HCT116 (cell line): ENCODE measurements around the gene FAM13A. TPM values are rescaled to one million over a fixed set of nuclear protein-coding genes. Genes with fewer than 3 reads are reported as not detected.

ENCODE experiments used
- ATAC-seq: fragments of 200-7000 bp; cut with Tn5 transposase; 2 replicates; pipeline ENCODE4 v1.9.1; 2020; ENCODE audit warnings: mild to moderate bottlenecking, moderate library complexity
- BruUV-seq: library from RNA; stranded (reverse); fragments of 400-500 nt; replicated peaks from 2 replicates; lab custom pipeline; 2021; lab: Mats Ljungman, UMichigan
- CTCF ChIA-PET: fragments of 300-600 bp; sonication (Branson Sonifier 250); formaldehyde crosslinking; loops from one replicate; lab custom pipeline; 2021; ENCODE audit warnings: antibody characterized with exemption; lab: Charles Lee
- POLR2A ChIA-PET: fragments of 300-600, 350-600 bp; sonication (Branson Sonifier 250); formaldehyde crosslinking; loops from one replicate; lab custom pipeline; 2021; ENCODE audit warnings: antibody characterized with exemption; lab: Charles Lee
- RAD21 ChIA-PET, 2 experiments: fragments of 300-600 bp; sonication (Branson Sonifier 250); formaldehyde crosslinking; loops; one replicate each; lab custom pipeline; 2023; ENCODE audit warnings: low total read pairs in 2 of 2; ENCODE audit not compliant: uncharacterized antibody in 2 of 2, unreplicated experiment in 2 of 2, low non-redundant PET in 1 of 2; lab: Charles Lee
- DNase-seq: peaks from one replicate; pipeline ENCODE4 v3.0.0-alpha.2; 2010; ENCODE audit warnings: low read depth, low spot score
- H2AFZ ChIP-seq: fragments of 200-600 bp; shearing (Covaris generic), sonication (generic); 2 replicates; pipeline ENCODE4 v1.6.1; 2017; ENCODE audit warnings: low read depth, mixed run types, mixed read lengths, antibody characterized with exemption, low read length; ENCODE audit not compliant: poor library complexity, severe bottlenecking
- H3K27ac ChIP-seq: 2 replicates; pipeline ENCODE4 v1.5.1; 2012; ENCODE audit warnings: low read depth, low read length
- H3K27me3 ChIP-seq: fragments of 200-600 bp; sonication (generic); 2 replicates; pipeline ENCODE4 v1.6.1; 2016; ENCODE audit warnings: mixed run types, low read length, mixed read lengths; ENCODE audit not compliant: insufficient read depth
- H3K36me3 ChIP-seq, 2 experiments: fragments of 200-500 bp in 1 of 2; fragments of 200-600 bp in 1 of 2; sonication (Bioruptor generic) in 1 of 2; sonication (generic) in 1 of 2; 2 replicates each; pipeline versions ENCODE4 v1.5.1 to v1.6.1; 2014 to 2016; ENCODE audit warnings: low read length in 2 of 2, inconsistent platforms in 1 of 2, mixed read lengths in 1 of 2, mixed run types in 1 of 2; ENCODE audit not compliant: insufficient read depth in 2 of 2, control insufficient read depth in 1 of 2
- H3K4me1 ChIP-seq, 2 experiments: fragments of 200-600 bp in 1 of 2; sonication (generic) in 1 of 2; 2 replicates each; pipeline versions ENCODE4 v1.5.1 to v1.6.1; 2012 to 2017; ENCODE audit warnings: low read length in 2 of 2, inconsistent platforms in 1 of 2, mild to moderate bottlenecking in 1 of 2, mixed read lengths in 1 of 2, mixed run types in 1 of 2, moderate library complexity in 1 of 2; ENCODE audit not compliant: insufficient read depth in 2 of 2, control insufficient read depth in 1 of 2
- H3K4me2 ChIP-seq: fragments of 200-600 bp; sonication (generic); 2 replicates; pipeline ENCODE4 v1.6.1; 2017; ENCODE audit warnings: mixed run types, low read length, mixed read lengths
- H3K4me3 ChIP-seq, 2 experiments: fragments of 200-600 bp in 1 of 2; sonication (generic) in 1 of 2; replicated peaks in 1 of 2; 2 replicates each; pipeline ENCODE4 v1.5.1; 2011 to 2016; ENCODE audit warnings: low read length in 2 of 2, control low read depth in 1 of 2, low read depth in 1 of 2, mild to moderate bottlenecking in 1 of 2, mixed read lengths in 1 of 2, mixed run types in 1 of 2
- H3K79me2 ChIP-seq: fragments of 200-600 bp; sonication (generic); 2 replicates; pipeline ENCODE4 v1.6.1; 2017; ENCODE audit warnings: mild to moderate bottlenecking, mixed run types, low read length, moderate library complexity, mixed read lengths; ENCODE audit not compliant: insufficient read depth
- H3K9ac ChIP-seq: fragments of 200-600 bp; sonication (generic); 2 replicates; pipeline ENCODE4 v1.6.1; 2016; ENCODE audit warnings: low read length, mixed read lengths
- H3K9me2 ChIP-seq: fragments of 200-600 bp; sonication (generic), shearing (Covaris generic); 2 replicates; pipeline ENCODE4 v1.6.1; 2017; ENCODE audit warnings: mixed run types, mild to moderate bottlenecking, moderate library complexity; ENCODE audit not compliant: insufficient read depth
- H3K9me3 ChIP-seq, 2 experiments: fragments of 200-500 bp in 1 of 2; fragments of 200-600 bp in 1 of 2; sonication (Bioruptor generic) in 1 of 2; sonication (generic) in 1 of 2; 2 replicates each; pipeline ENCODE4 v1.6.1; 2014 to 2017; ENCODE audit warnings: low read length in 2 of 2, mixed read lengths in 2 of 2, inconsistent platforms in 1 of 2, low read depth in 1 of 2, mild to moderate bottlenecking in 1 of 2, mixed run types in 1 of 2, moderate library complexity in 1 of 2; ENCODE audit not compliant: control insufficient read depth in 1 of 2, insufficient read depth in 1 of 2
- H4K20me1 ChIP-seq: fragments of 200-600 bp; sonication (generic), shearing (Covaris generic); 2 replicates; pipeline ENCODE4 v1.6.1; 2017; ENCODE audit warnings: mixed run types, mild to moderate bottlenecking, moderate library complexity; ENCODE audit not compliant: insufficient read depth
- CEBPB ChIP-seq: IDR thresholded peaks from 2 replicates; pipeline ENCODE4 v1.6.1; 2012; ENCODE audit warnings: low read depth
- CTCF ChIP-seq, 3 experiments: fragments of 200-600 bp in 1 of 3; sonication (generic) in 1 of 3; IDR thresholded peaks in 2 of 3; conservative IDR thresholded peaks in 1 of 3; 2 replicates each; pipeline ENCODE4 v1.5.1; 2012 to 2017; ENCODE audit warnings: low read depth in 2 of 3, low read length in 2 of 3, antibody characterized with exemption in 1 of 3, borderline replicate concordance in 1 of 3, control low read depth in 1 of 3, mild to moderate bottlenecking in 1 of 3, mixed read lengths in 1 of 3, mixed run types in 1 of 3, moderate library complexity in 1 of 3; ENCODE audit not compliant: insufficient read depth in 1 of 3
- SRF ChIP-seq: IDR thresholded peaks from 2 replicates; pipeline ENCODE4 v1.6.1; 2012; ENCODE audit warnings: low read depth
- TCF7L2 ChIP-seq: IDR thresholded peaks from 2 replicates; pipeline ENCODE4 v1.7.0; 2011; ENCODE audit warnings: borderline replicate concordance, inconsistent platforms; ENCODE audit not compliant: insufficient read depth, insufficient read length; ENCODE audit errors: extremely low read depth
- intact Hi-C: fragments of 100-400 bp; cut with micrococcal nuclease; formaldehyde crosslinking; loops from 2 replicates; pipeline ENCODE4 v1.10.0; 2022
- total RNA-seq: library from RNA; stranded (reverse); gene quantifications from one replicate; pipeline ENCODE4 v1.2.1, GENCODE V29; 2021; ENCODE audit not compliant: unreplicated experiment
- TF ChIP-seq, protein P1 (sequence below): IDR thresholded peaks from 2 replicates; pipeline ENCODE4 v1.6.1; 2011; ENCODE audit warnings: mild to moderate bottlenecking, low read length, moderate library complexity; ENCODE audit not compliant: insufficient replicate concordance; ENCODE audit errors: extremely low read depth

FAM13A gene
- total RNA-seq, 1 experiment from 2014 or later, result 17.2 TPM

DNA sequence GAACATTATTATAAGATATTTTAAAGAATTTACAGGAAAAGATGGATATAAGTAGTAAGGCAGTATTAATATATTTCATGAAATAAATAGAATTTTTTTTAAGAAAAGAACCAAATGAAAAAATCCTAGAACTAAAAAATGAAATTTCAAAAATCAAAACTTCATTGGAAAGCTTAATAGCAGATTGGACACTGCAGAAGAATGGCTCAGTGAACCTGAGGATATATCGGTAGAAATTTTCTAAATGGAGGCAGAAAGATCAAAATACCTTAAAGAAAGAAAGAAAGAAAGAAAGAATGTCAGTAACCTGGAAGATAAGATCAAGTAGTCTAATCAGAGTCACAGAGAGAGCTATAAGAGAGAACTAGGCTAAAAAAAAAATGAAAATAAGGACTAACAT lies 21.3 kb upstream of the FAM13A start (continued):
- TF ChIP-seq TCF7L2 (no peak), SRF (no peak)
- TF ChIP-seq, all 23 proteins: peak for 0

- Histone ChIP-seq H3K4me2 (no peak overlapping the region), H3K9me2 (no peaks in the 10 kb centered on the region), H3K27me3 (no peaks in the 10 kb centered on the region), H4K20me1 (no peaks in the 10 kb centered on the region), H2AFZ (no peak overlapping the region), H3K4me1 (no peaks in the 10 kb centered on the region), H3K9ac (no peak overlapping the region), H3K79me2 (no peaks in the 10 kb centered on the region), H3K9me3 (no peaks in the 10 kb centered on the region), H3K36me3 (no peaks in the 10 kb centered on the region), H3K4me3 (no peak overlapping the region), H3K27ac (no peak overlapping the region)
- DNase-seq (no peak), ATAC-seq (no peak)
- no TSS peak for BruUV-seq
- intact Hi-C loops, result no loop called here
- CTCF ChIA-PET, result no interaction called here
- RAD21 ChIA-PET, result no interaction called here
- TF ChIP-seq CEBPB (no peak), SRF (no peak), TCF7L2 (no peak), CTCF (IDR thresholded peaks at IDR 0.05 in 2 of 3, conservative IDR thresholded peaks at IDR 0.05 in 1 of 3; ENCODE audit: borderline replicate concordance in 1 of 3, insufficient read depth in 1 of 3, low read depth in 2 of 3, low read length in 2 of 3) (no peak)
- TF ChIP-seq, protein P1, sequence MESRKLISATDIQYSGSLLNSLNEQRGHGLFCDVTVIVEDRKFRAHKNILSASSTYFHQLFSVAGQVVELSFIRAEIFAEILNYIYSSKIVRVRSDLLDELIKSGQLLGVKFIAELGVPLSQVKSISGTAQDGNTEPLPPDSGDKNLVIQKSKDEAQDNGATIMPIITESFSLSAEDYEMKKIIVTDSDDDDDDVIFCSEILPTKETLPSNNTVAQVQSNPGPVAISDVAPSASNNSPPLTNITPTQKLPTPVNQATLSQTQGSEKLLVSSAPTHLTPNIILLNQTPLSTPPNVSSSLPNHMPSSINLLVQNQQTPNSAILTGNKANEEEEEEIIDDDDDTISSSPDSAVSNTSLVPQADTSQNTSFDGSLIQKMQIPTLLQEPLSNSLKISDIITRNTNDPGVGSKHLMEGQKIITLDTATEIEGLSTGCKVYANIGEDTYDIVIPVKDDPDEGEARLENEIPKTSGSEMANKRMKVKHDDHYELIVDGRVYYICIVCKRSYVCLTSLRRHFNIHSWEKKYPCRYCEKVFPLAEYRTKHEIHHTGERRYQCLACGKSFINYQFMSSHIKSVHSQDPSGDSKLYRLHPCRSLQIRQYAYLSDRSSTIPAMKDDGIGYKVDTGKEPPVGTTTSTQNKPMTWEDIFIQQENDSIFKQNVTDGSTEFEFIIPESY, result no peak
- POLR2A ChIA-PET, result no interaction called here
Observed at GRCh38 chr4:89077761-89078160, 20.8 kb upstream of the FAM13A start.
